Activated CD4-positive, alpha-beta T cell treated with anti-CD3 and anti-CD28 coated beads for 36 hours (primary cell): ENCODE results near the gene KAZN. TPM values are rescaled to one million over a fixed set of nuclear protein-coding genes. Genes with fewer than 3 reads are reported as not detected.

Experiments used
- ATAC-seq: fragments of 200-7000 bp; cut with Tn5 transposase; one replicate; pipeline ENCODE4 v1.10.0; 2021; ENCODE audit warnings: mild to moderate bottlenecking, moderate library complexity
- CTCF ChIA-PET: fragments of 350-600 bp; sonication (Branson Sonifier 250); formaldehyde crosslinking; loops from one replicate; lab custom pipeline; 2021; ENCODE audit warnings: antibody characterized with exemption; lab: Charles Lee
- POLR2A ChIA-PET: fragments of 350-600 bp; sonication (Branson Sonifier 250); formaldehyde crosslinking; loops from one replicate; lab custom pipeline; 2021; ENCODE audit warnings: antibody characterized with exemption, inconsistent platforms; lab: Charles Lee
- DNase-seq: peaks from one replicate; pipeline ENCODE4 v3.0.0-alpha.2; 2020
- H3K27ac Mint-ChIP-seq: one replicate; pipeline ENCODE4 v1.8.0; 2021; ENCODE audit warnings: mixed read lengths
- H3K27me3 Mint-ChIP-seq: one replicate; pipeline ENCODE4 v1.8.0; 2021; ENCODE audit warnings: mixed read lengths
- H3K36me3 Mint-ChIP-seq: one replicate; pipeline ENCODE4 v1.8.0; 2021; ENCODE audit warnings: low read depth, mixed read lengths
- H3K4me1 Mint-ChIP-seq: one replicate; pipeline ENCODE4 v1.8.0; 2021; ENCODE audit warnings: mixed read lengths
- H3K4me3 Mint-ChIP-seq: one replicate; pipeline ENCODE4 v1.8.0; 2021; ENCODE audit warnings: mild to moderate bottlenecking, moderate library complexity, mixed read lengths
- H3K9me3 Mint-ChIP-seq: one replicate; pipeline ENCODE4 v1.8.0; 2021; ENCODE audit warnings: low read depth, mixed read lengths
- intact Hi-C, 2 experiments: fragments of 100-400 bp; cut with DNase I in 1 of 2; cut with micrococcal nuclease in 1 of 2; formaldehyde crosslinking; loops; one replicate each; pipeline versions ENCODE4 v1.14.2 to v1.15.1; 2022 to 2024; cut with DNase I, micrococcal nuclease
- total RNA-seq, 2 experiments: library from RNA; stranded (reverse); gene quantifications; one replicate each; pipeline ENCODE4 v1.2.3, GENCODE V29; 2021

The KAZN gene
- total RNA-seq, 2 experiments from 2014 or later, result 0.89 to 0.90 TPM

GRCh38 chr1:14888374-14888773, 289.9 kb downstream of the KAZN start:
- intact Hi-C loops, result no loop called here
- peaks cover 2% of the 10 kb centered on the region for H3K27me3 Mint-ChIP-seq
- CTCF ChIA-PET, result no interaction called here

GRCh38 chr1:14889825-14890440, 291.4 kb downstream of the KAZN start:
- POLR2A ChIA-PET, result no interaction called here
- no peak for ATAC-seq
- intact Hi-C loops, result no loop called here
- CTCF ChIA-PET, result no interaction called here
- Mint-ChIP-seq H3K36me3 (no peaks in the 10 kb centered on the region), H3K4me3 (no peak overlapping the region), H3K9me3 (no peaks in the 10 kb centered on the region), H3K27me3 (peaks cover 4% of the 10 kb centered on the region), H3K4me1 (no peaks in the 10 kb centered on the region), H3K27ac (no peak overlapping the region)
- DNase-seq, result no peak

More at GRCh38 chr1:14888374-14888773, 289.9 kb downstream of the KAZN start:
- no peaks in the 10 kb centered on the region for H3K9me3 Mint-ChIP-seq
- ATAC-seq (no peak), DNase-seq (no peak)
- no peaks in the 10 kb centered on the region for H3K4me1 Mint-ChIP-seq
- POLR2A ChIA-PET, result no interaction called here
- H3K4me3 Mint-ChIP-seq, result no peak overlapping the region
- H3K36me3 Mint-ChIP-seq, result no peaks in the 10 kb centered on the region
- H3K27ac Mint-ChIP-seq, result no peak overlapping the region

- ChIA-PET CTCF (no interaction called here), POLR2A (no interaction called here)
- intact Hi-C loops, result no loop called here
- H3K4me3 Mint-ChIP-seq, result no peak overlapping the region
- H3K27me3 Mint-ChIP-seq, result peaks cover 4% of the 10 kb centered on the region
- no peak overlapping the region for H3K27ac Mint-ChIP-seq
- DNase-seq (no peak), ATAC-seq (no peak)
- H3K36me3 Mint-ChIP-seq, result no peaks in the 10 kb centered on the region
- H3K4me1 Mint-ChIP-seq, result no peaks in the 10 kb centered on the region
- no peaks in the 10 kb centered on the region for H3K9me3 Mint-ChIP-seq
Observed at GRCh38 chr1:14891991-14892390, 293.5 kb downstream of the KAZN start.

GRCh38 chr1:14894811-14895560, 296.5 kb downstream of the KAZN start:
- no peaks in the 10 kb centered on the region for H3K9me3 Mint-ChIP-seq
- H3K36me3 Mint-ChIP-seq, result no peaks in the 10 kb centered on the region
- no peak for ATAC-seq
- DNase-seq, result no peak
- H3K4me3 Mint-ChIP-seq, result no peak overlapping the region
- H3K27me3 Mint-ChIP-seq, result peaks cover 4% of the 10 kb centered on the region
- H3K27ac Mint-ChIP-seq, result no peak overlapping the region
- intact Hi-C loops, result no loop called here
- no peaks in the 10 kb centered on the region for H3K4me1 Mint-ChIP-seq
- POLR2A ChIA-PET, result no interaction called here
- CTCF ChIA-PET, result interaction anchor here (0.7 kb wide), 1 partner anchor 15 kb away, joined by 3 read pairs; no protein-coding TSS in a partner anchor

- ChIA-PET CTCF (interaction anchor here (1.1 to 1.2 kb wide), 2 partner anchors 21 to 29 kb away, joined by 3 read pairs; no protein-coding TSS in a partner anchor), POLR2A (no interaction called here)
- ATAC-seq, result no peak
- Mint-ChIP-seq H3K4me3 (no peak overlapping the region), H3K27ac (no peak overlapping the region), H3K36me3 (no peaks in the 10 kb centered on the region), H3K27me3 (peaks cover 4% of the 10 kb centered on the region), H3K4me1 (no peaks in the 10 kb centered on the region), H3K9me3 (no peaks in the 10 kb centered on the region)
- no peak for DNase-seq
- intact Hi-C loops, result no loop called here
Observed at GRCh38 chr1:14895727-14896126, 297.2 kb downstream of the KAZN start.

GRCh38 chr1:14896381-14897079, 298.0 kb downstream of the KAZN start:
- ChIA-PET POLR2A (no interaction called here), CTCF (interaction anchor here (0.6 to 1.2 kb wide), 3 partner anchors 20 to 231 kb away, joined by 3 to 7 read pairs (median 3); no protein-coding TSS in a partner anchor)
- Mint-ChIP-seq H3K4me1 (no peaks in the 10 kb centered on the region), H3K9me3 (no peaks in the 10 kb centered on the region), H3K27ac (no peak overlapping the region), H3K36me3 (no peaks in the 10 kb centered on the region), H3K27me3 (peaks cover 8% of the 10 kb centered on the region), H3K4me3 (no peak overlapping the region)
- ATAC-seq (no peak), DNase-seq (no peak)
- intact Hi-C loops, result no loop called here

- DNase-seq (peak; percentile 15), ATAC-seq (peak; percentile 55)
- Mint-ChIP-seq H3K27me3 (peaks cover 8% of the 10 kb centered on the region), H3K27ac (no peak overlapping the region), H3K36me3 (no peaks in the 10 kb centered on the region), H3K4me1 (no peaks in the 10 kb centered on the region), H3K4me3 (no peak overlapping the region), H3K9me3 (no peaks in the 10 kb centered on the region)
- ChIA-PET CTCF (interaction anchor here (0.6 to 1.2 kb wide), 3 partner anchors 20 to 231 kb away, joined by 3 to 7 read pairs (median 3); no protein-coding TSS in a partner anchor), POLR2A (no interaction called here)
- intact Hi-C loops, result no loop called here
Observed at GRCh38 chr1:14897080-14897449, 298.6 kb downstream of the KAZN start.

GRCh38 chr1:14897547-14897946, 299.1 kb downstream of the KAZN start:
- H3K36me3 Mint-ChIP-seq, result no peaks in the 10 kb centered on the region
- intact Hi-C loops, result no loop called here
- CTCF ChIA-PET, result no interaction called here
- H3K27ac Mint-ChIP-seq, result no peak overlapping the region
- H3K4me1 Mint-ChIP-seq, result no peaks in the 10 kb centered on the region
- ATAC-seq (no peak), DNase-seq (no peak)
- no peak overlapping the region for H3K4me3 Mint-ChIP-seq
- peaks cover 7% of the 10 kb centered on the region for H3K27me3 Mint-ChIP-seq
- H3K9me3 Mint-ChIP-seq, result no peaks in the 10 kb centered on the region
- POLR2A ChIA-PET, result no interaction called here

- DNase-seq (no peak), ATAC-seq (no peak)
- ChIA-PET POLR2A (no interaction called here), CTCF (no interaction called here)
- no peaks in the 10 kb centered on the region for H3K36me3 Mint-ChIP-seq
- no peaks in the 10 kb centered on the region for H3K4me1 Mint-ChIP-seq
- no peak overlapping the region for H3K4me3 Mint-ChIP-seq
- no peak overlapping the region for H3K27ac Mint-ChIP-seq
- intact Hi-C loops, result no loop called here
- peaks cover 5% of the 10 kb centered on the region for H3K27me3 Mint-ChIP-seq
- no peaks in the 10 kb centered on the region for H3K9me3 Mint-ChIP-seq
Observed at GRCh38 chr1:14897997-14898645, 299.6 kb downstream of the KAZN start.

GRCh38 chr1:14899686-14900085, 301.2 kb downstream of the KAZN start:
- DNase-seq, result no peak

GRCh38 chr1:14901371-14901954, 303.0 kb downstream of the KAZN start:
- Mint-ChIP-seq H3K27me3 (peaks cover 5% of the 10 kb centered on the region), H3K27ac (no peak overlapping the region), H3K36me3 (no peaks in the 10 kb centered on the region), H3K4me1 (no peaks in the 10 kb centered on the region), H3K9me3 (no peaks in the 10 kb centered on the region), H3K4me3 (no peak overlapping the region)
- CTCF ChIA-PET, result interaction anchor here (0.6 kb wide), 2 partner anchors 25 to 1062 kb away, joined by 3 read pairs; no protein-coding TSS in a partner anchor
- ATAC-seq, result no peak
- no peak for DNase-seq
- intact Hi-C loops, result no loop called here
- POLR2A ChIA-PET, result no interaction called here

More at GRCh38 chr1:14899686-14900085, 301.2 kb downstream of the KAZN start:
- Mint-ChIP-seq H3K4me3 (no peak overlapping the region), H3K27ac (no peak overlapping the region), H3K27me3 (peaks cover 3% of the 10 kb centered on the region), H3K9me3 (no peaks in the 10 kb centered on the region), H3K4me1 (no peaks in the 10 kb centered on the region), H3K36me3 (no peaks in the 10 kb centered on the region)
- ATAC-seq, result no peak
- intact Hi-C loops, result no loop called here
- CTCF ChIA-PET, result no interaction called here
- POLR2A ChIA-PET, result no interaction called here
